SK-N-MC (cell line): ENCODE data around the gene DGCR2.

Source experiments
- DNase-seq: peaks from one replicate; pipeline ENCODE4 v3.0.0-alpha.2; 2011; ENCODE audit warnings: low read depth, low spot score
- H3K27ac ChIP-seq: fragments of 200-600 bp; sonication (generic); 2 replicates; pipeline ENCODE4 v1.5.1; 2016; ENCODE audit warnings: mixed run types
- H3K36me3 ChIP-seq: fragments of 200-600 bp; sonication (generic); 2 replicates; pipeline ENCODE4 v1.6.1; 2017; ENCODE audit warnings: antibody characterized with exemption, low read length, mixed read lengths; ENCODE audit not compliant: insufficient read depth
- H3K4me3 ChIP-seq: fragments of 200-600 bp; sonication (generic); 2 replicates; pipeline ENCODE4 v1.5.1; 2016
- H3K9ac ChIP-seq: fragments of 200-600 bp; sonication (generic); 2 replicates; pipeline ENCODE4 v1.8.0; 2017; ENCODE audit warnings: mixed run types, mixed read lengths; ENCODE audit not compliant: insufficient read length
- H3K9me3 ChIP-seq: fragments of 200-600 bp; sonication (generic); 2 replicates; pipeline ENCODE4 v1.6.1; 2017; ENCODE audit warnings: low read depth, mild to moderate bottlenecking, antibody characterized with exemption, low read length, moderate library complexity, mixed read lengths
- EZH2 ChIP-seq: fragments of 200-600 bp; sonication (generic); IDR thresholded peaks from one replicate; pipeline ENCODE4 v1.6.1; 2017; ENCODE audit warnings: antibody characterized with exemption
- FOXP2 ChIP-seq: optimal IDR thresholded peaks from 2 replicates; pipeline ENCODE3; 2011; ENCODE audit warnings: mild to moderate bottlenecking, moderate library complexity; ENCODE audit not compliant: insufficient read depth; ENCODE audit errors: extremely low read length, control extremely low read depth
- POLR2AphosphoS5 ChIP-seq: IDR thresholded peaks from 2 replicates; pipeline ENCODE4 v1.6.1; 2012; ENCODE audit warnings: mild to moderate bottlenecking, low read depth, low read length, borderline replicate concordance

Gene DGCR2

DNA sequence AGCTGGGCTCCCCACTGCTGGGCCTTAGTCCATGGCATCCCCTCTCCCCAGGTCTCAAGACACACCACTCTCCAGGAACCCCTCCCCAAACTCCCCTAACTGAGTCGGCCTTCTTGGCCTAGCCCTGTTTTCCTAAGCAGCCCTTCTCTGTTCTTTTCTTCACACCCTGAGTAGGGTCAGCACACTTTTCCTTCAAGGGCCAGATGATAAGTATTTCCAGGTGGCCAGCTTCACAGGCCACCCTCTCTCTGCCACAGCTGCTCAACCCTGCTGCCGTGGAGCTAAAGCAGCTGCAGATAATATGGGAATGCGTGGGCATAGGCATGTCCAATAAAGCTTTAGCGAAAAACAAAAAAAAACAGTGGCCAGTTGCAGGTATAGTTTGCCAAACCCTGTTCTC is 24.1 kb downstream of the DGCR2 start:
- DNase-seq: no peak
- H3K9ac ChIP-seq: no peak overlapping the region
- TF ChIP-seq EZH2 (no peak), FOXP2 (no peak), POLR2AphosphoS5 (no peak)
- no peak overlapping the region for H3K27ac ChIP-seq
- no peaks in the 10 kb centered on the region for H3K9me3 ChIP-seq
- H3K4me3 ChIP-seq: no peak overlapping the region
- H3K36me3 ChIP-seq: peaks cover 4% of the 10 kb centered on the region; the same call in 1 of the 2 replicates

DNA sequence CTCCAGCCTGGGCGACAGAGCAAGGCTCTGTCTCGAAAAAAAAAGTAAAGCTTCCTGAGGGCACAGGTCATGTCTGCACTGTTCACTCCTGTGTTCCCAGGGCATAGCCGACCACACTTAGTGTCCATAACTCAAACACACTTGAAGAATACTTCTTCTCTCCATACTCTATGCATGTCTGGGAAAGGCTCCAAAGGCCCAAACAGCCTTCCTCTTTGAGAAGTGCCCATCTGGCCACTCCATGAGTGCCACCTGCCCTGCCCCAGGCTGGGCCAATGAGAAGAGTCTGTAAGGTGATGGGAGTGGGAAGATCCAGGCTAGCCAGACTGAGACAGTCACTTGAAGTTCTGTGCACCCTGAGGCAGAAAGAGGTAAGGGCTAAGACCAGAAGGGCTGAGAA is 24.7 kb downstream of the DGCR2 start:
- TF ChIP-seq EZH2 (no peak), POLR2AphosphoS5 (no peak), FOXP2 (no peak)
- no peak overlapping the region for H3K27ac ChIP-seq

DNA sequence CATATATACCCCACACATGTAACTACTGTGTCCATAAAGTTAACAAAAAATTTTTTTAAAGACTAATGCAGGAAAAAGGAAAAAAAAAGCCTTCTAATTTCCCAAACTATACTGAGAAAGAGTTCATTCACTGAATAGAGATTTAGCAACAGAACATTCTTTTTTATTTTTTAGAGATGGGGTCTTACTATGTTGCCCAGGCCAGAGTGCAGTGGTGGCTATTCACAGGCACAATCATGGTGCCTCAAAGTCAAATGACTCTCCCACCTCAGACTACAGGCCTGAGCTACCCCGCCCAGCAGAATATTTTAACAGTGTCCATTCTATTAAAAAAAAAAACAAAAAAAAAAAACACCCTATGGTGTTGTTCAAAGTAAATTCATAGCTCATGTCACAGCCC is 25.7 kb downstream of the DGCR2 start:
- peaks cover 4% of the 10 kb centered on the region; the same call in 1 of the 2 replicates for H3K36me3 ChIP-seq
- no peaks in the 10 kb centered on the region for H3K9me3 ChIP-seq
- H3K9ac ChIP-seq: no peak overlapping the region
- no peak overlapping the region for H3K4me3 ChIP-seq
- no peak overlapping the region for H3K27ac ChIP-seq
- no peak for TF ChIP-seq EZH2
- no peak for DNase-seq

More for the DNA sequence above, 24.7 kb downstream of the DGCR2 start:
- Histone ChIP-seq H3K9me3 (no peaks in the 10 kb centered on the region), H3K4me3 (no peak overlapping the region), H3K9ac (no peak overlapping the region), H3K36me3 (peaks cover 4% of the 10 kb centered on the region; the same call in 1 of the 2 replicates)
- no peak for DNase-seq

DNA sequence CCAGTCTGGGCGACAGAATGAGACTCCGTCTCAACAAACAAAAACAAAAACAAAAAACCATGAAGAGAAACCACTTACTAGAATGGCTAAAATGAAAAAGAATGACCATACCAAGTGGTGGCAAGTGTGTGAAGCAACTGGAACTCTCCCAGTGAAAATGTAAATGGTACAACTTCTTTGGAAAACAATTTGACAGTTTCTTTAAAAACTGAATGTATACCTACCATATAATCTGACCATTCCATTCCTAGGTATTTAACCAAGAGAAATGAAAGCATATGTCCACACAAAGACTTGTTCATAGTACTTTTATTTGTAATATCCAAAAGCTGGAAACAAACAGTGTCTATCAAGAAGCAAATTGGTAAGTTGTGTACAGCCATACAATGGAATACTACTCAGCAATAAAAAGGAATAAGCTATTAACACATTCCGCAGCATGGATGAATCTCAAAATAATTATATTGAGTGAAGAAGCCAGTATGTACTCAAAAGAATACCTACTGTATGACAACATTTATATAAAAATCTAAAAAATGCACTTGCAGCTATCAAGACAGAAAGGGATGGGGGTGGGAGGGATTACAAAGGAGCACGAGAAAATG is 27.7 kb downstream of the DGCR2 start:
- no peak for TF ChIP-seq FOXP2
- TF ChIP-seq POLR2AphosphoS5: no peak
- TF ChIP-seq EZH2: no peak
- no peak overlapping the region for H3K4me3 ChIP-seq
- no peak overlapping the region for H3K27ac ChIP-seq
- no peak for DNase-seq
- no peak overlapping the region for H3K9ac ChIP-seq
- H3K9me3 ChIP-seq: no peaks in the 10 kb centered on the region
- peaks cover 4% of the 10 kb centered on the region; the same call in 1 of the 2 replicates for H3K36me3 ChIP-seq

DNA sequence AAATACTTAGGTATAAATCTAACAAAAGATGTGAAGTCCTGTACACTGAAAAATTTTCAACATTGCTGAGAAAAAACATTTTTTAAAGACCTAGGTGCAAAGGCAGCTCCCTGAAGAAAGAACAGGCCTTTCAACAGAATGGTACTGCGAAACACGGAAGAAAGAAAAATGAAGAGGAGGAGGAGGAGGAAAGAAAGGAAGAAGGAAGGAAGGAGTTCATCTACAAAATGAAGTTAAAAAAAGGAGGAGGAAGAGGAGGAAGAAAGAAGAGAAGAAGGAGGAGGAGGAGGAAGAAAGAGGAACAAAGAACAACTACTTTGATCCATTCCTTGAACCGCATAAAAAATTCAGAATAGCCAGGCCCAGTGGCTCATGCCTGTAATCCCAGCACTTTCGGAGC is 29.5 kb downstream of the DGCR2 start:
- no peaks in the 10 kb centered on the region for H3K9me3 ChIP-seq
- no peak for TF ChIP-seq FOXP2
- no peak for DNase-seq
- no peak overlapping the region for H3K9ac ChIP-seq
- peaks cover 4% of the 10 kb centered on the region; the same call in 1 of the 2 replicates for H3K36me3 ChIP-seq
- H3K4me3 ChIP-seq: no peak overlapping the region
- no peak overlapping the region for H3K27ac ChIP-seq

DNA sequence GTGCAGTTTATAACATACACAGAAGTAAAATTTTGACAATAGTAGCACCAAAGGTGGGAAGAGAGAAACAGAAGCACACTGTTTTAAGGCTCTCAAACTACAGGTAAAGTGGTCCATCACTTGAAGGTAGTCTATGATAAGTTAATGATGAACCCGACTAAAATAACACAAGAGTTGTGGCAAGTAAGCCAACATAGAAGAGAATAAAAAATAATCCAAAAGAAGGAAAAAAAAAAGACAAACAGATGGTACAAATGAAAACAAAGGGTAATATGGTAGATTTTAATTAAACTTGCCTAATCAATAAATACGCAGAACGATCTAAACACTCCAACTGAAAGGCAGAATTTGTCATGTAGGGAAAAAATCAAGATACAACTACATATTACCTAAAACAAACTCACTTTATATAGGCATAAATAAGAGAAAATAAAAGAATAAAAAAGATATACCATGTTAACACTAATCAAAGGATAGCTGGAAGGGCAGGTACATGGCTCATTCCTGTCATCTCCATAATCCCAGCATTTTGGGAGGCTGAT is 31.6 kb downstream of the DGCR2 start:
- peaks cover 4% of the 10 kb centered on the region; the same call in 1 of the 2 replicates for H3K36me3 ChIP-seq
- H3K9me3 ChIP-seq: no peaks in the 10 kb centered on the region
- TF ChIP-seq EZH2: no peak
- no peak for TF ChIP-seq FOXP2
- TF ChIP-seq POLR2AphosphoS5: no peak
- DNase-seq: no peak
- no peak overlapping the region for H3K27ac ChIP-seq
- no peak overlapping the region for H3K4me3 ChIP-seq
- no peak overlapping the region for H3K9ac ChIP-seq

DNA sequence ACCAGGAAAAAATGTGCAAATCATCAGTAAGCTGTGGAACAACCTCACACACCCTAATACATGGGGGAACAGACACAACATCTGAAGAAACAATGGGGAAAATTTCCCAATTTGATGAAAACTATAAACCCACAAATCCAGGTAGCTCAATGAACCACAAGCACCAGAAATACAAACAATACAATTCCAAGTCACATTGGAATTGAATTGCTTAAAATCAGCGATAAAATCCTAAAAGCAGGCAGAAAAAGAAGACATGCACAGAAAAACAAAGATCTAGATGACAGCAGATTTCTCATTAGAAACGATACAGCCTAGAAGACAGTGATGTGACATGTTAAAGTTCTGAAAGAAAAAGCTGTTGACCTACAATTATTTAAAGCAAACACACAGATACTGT is 32.0 kb downstream of the DGCR2 start:
- DNase-seq: no peak

DNA sequence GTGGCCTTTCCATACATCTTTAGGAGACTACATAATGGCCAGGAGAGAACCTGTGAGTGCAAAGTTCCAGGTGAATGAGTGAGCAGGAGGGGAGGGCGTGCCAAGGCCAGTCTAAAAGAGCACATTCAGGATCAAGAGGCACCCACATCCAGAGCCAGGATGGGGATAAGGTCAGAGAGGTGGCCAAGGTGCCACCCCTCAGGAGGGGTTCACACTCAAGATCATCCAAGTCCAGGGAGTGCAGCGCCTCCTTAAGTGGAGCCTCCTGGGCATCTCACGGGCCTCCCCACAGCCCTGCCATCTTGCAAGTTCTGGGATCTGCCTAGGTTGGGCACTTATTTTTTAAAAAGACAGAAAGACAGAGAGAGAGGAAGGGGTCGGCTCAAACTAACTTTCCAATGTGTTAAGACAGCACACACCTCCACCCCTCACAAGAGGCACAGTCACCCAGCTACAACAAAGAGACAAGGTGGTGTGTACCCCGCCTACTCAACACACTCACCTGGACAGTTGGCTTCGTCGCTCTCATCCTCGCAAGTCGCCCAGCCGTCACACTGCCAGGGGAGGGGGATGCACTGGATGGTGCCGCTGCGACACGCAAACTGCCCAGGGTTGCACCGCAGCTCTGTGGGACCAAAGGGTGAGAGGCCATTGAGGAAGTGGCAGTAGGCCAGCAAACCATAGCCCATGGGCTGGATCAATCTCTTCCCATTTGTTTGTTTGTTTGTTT is 33.2 kb downstream of the DGCR2 start:
- Histone ChIP-seq H3K27ac (no peak overlapping the region), H3K36me3 (no peaks in the 10 kb centered on the region; the same call in 1 of the 2 replicates), H3K4me3 (no peak overlapping the region), H3K9ac (no peak overlapping the region), H3K9me3 (no peaks in the 10 kb centered on the region)
- DNase-seq: no peak
- TF ChIP-seq EZH2: no peak
- no peak for TF ChIP-seq FOXP2
- TF ChIP-seq POLR2AphosphoS5: no peak

More for the DNA sequence above, 32.0 kb downstream of the DGCR2 start:
- no peak for TF ChIP-seq FOXP2
- Histone ChIP-seq H3K9me3 (no peaks in the 10 kb centered on the region), H3K27ac (no peak overlapping the region), H3K36me3 (peaks cover 4% of the 10 kb centered on the region; the same call in 1 of the 2 replicates), H3K4me3 (no peak overlapping the region), H3K9ac (no peak overlapping the region)
